ENCODE data around the gene MRTFA. TPM values are rescaled to one million over a fixed set of nuclear protein-coding genes. Genes with fewer than 3 reads are reported as not detected.

MRTFA gene
- total and polyA plus RNA-seq, 2 of the 13 experiments (the other 11 are each of a cell fraction or from before 2014, with no cell fraction given) = 2.4 to 8.2 TPM

DNA sequence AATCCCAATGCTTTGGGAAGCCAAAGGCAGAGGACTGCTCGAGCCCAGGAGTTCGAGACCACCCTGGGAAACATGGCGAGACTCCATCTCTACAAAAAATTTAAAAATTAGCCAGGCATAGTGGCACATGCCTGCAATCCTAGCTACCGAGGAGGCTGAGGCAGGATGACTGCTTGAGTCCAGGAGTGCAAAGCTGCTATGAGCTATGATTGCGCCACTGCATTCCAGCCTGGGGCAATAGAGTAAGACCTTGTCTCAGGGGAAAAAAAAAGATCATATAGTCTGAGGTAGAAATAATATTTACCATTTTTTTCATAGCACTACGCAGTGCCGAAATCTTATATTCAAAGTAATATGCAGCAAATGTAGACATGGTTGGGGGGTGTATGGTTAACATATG lies 47.8 kb downstream of the MRTFA start (continued):
- TF ChIP-seq, protein P1, sequence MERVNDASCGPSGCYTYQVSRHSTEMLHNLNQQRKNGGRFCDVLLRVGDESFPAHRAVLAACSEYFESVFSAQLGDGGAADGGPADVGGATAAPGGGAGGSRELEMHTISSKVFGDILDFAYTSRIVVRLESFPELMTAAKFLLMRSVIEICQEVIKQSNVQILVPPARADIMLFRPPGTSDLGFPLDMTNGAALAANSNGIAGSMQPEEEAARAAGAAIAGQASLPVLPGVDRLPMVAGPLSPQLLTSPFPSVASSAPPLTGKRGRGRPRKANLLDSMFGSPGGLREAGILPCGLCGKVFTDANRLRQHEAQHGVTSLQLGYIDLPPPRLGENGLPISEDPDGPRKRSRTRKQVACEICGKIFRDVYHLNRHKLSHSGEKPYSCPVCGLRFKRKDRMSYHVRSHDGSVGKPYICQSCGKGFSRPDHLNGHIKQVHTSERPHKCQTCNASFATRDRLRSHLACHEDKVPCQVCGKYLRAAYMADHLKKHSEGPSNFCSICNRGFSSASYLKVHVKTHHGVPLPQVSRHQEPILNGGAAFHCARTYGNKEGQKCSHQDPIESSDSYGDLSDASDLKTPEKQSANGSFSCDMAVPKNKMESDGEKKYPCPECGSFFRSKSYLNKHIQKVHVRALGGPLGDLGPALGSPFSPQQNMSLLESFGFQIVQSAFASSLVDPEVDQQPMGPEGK (CRISPR knock-in tag; IDR thresholded peaks at IDR 0.05) = peak; percentile 39; the same call in 1 of the 2 replicates
- TF ChIP-seq, protein P2, sequence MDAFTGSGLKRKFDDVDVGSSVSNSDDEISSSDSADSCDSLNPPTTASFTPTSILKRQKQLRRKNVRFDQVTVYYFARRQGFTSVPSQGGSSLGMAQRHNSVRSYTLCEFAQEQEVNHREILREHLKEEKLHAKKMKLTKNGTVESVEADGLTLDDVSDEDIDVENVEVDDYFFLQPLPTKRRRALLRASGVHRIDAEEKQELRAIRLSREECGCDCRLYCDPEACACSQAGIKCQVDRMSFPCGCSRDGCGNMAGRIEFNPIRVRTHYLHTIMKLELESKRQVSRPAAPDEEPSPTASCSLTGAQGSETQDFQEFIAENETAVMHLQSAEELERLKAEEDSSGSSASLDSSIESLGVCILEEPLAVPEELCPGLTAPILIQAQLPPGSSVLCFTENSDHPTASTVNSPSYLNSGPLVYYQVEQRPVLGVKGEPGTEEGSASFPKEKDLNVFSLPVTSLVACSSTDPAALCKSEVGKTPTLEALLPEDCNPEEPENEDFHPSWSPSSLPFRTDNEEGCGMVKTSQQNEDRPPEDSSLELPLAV (CRISPR knock-in tag; conservative IDR thresholded peaks at IDR 0.05; ENCODE audit: low read depth) = no peak
- no peak for TF ChIP-seq ZNF17 (CRISPR knock-in tag; IDR thresholded peaks at IDR 0.05)
- 0 out of 2 replicates have a peak, but pooled peaks have one; percentile 32 for TF ChIP-seq ZNF124 (CRISPR knock-in tag; IDR thresholded peaks at IDR 0.05)
- TF ChIP-seq, protein P3, sequence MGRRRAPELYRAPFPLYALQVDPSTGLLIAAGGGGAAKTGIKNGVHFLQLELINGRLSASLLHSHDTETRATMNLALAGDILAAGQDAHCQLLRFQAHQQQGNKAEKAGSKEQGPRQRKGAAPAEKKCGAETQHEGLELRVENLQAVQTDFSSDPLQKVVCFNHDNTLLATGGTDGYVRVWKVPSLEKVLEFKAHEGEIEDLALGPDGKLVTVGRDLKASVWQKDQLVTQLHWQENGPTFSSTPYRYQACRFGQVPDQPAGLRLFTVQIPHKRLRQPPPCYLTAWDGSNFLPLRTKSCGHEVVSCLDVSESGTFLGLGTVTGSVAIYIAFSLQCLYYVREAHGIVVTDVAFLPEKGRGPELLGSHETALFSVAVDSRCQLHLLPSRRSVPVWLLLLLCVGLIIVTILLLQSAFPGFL (CRISPR knock-in tag; IDR thresholded peaks at IDR 0.05) = no peak
- TF ChIP-seq RORA (CRISPR knock-in tag; IDR thresholded peaks at IDR 0.05) = no peak
- TF ChIP-seq, protein P4, sequence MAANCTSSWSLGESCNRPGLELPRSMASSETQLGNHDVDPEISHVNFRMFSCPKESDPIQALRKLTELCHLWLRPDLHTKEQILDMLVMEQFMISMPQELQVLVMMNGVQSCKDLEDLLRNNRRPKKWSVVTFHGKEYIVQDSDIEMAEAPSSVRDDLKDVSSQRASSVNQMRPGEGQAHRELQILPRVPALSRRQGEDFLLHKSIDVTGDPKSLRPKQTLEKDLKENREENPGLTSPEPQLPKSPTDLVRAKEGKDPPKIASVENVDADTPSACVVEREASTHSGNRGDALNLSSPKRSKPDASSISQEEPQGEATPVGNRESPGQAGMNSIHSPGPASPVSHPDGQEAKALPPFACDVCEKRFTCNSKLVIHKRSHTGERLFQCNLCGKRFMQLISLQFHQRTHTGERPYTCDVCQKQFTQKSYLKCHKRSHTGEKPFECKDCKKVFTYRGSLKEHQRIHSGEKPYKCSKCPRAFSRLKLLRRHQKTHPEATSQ (CRISPR knock-in tag; IDR thresholded peaks at IDR 0.05; ENCODE audit: borderline replicate concordance) = peak; percentile 65; the same call in 1 of the 2 replicates
- no peak for TF ChIP-seq MAFF (IDR thresholded peaks at IDR 0.05; ENCODE audit: low read depth, low read length)
- no peak for TF ChIP-seq ZNF766 (CRISPR knock-in tag; IDR thresholded peaks at IDR 0.05; ENCODE audit: borderline replicate concordance)
- TF ChIP-seq, protein P5, sequence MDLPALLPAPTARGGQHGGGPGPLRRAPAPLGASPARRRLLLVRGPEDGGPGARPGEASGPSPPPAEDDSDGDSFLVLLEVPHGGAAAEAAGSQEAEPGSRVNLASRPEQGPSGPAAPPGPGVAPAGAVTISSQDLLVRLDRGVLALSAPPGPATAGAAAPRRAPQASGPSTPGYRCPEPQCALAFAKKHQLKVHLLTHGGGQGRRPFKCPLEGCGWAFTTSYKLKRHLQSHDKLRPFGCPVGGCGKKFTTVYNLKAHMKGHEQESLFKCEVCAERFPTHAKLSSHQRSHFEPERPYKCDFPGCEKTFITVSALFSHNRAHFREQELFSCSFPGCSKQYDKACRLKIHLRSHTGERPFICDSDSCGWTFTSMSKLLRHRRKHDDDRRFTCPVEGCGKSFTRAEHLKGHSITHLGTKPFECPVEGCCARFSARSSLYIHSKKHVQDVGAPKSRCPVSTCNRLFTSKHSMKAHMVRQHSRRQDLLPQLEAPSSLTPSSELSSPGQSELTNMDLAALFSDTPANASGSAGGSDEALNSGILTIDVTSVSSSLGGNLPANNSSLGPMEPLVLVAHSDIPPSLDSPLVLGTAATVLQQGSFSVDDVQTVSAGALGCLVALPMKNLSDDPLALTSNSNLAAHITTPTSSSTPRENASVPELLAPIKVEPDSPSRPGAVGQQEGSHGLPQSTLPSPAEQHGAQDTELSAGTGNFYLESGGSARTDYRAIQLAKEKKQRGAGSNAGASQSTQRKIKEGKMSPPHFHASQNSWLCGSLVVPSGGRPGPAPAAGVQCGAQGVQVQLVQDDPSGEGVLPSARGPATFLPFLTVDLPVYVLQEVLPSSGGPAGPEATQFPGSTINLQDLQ (CRISPR knock-in tag; IDR thresholded peaks at IDR 0.05) = no peak
- TF ChIP-seq JDP2 (CRISPR knock-in tag; IDR thresholded peaks at IDR 0.05; ENCODE audit: borderline replicate concordance) = no peak
- TF ChIP-seq ZNF850 (CRISPR knock-in tag; conservative IDR thresholded peaks at IDR 0.05) = no peak
- TF ChIP-seq, protein P6, sequence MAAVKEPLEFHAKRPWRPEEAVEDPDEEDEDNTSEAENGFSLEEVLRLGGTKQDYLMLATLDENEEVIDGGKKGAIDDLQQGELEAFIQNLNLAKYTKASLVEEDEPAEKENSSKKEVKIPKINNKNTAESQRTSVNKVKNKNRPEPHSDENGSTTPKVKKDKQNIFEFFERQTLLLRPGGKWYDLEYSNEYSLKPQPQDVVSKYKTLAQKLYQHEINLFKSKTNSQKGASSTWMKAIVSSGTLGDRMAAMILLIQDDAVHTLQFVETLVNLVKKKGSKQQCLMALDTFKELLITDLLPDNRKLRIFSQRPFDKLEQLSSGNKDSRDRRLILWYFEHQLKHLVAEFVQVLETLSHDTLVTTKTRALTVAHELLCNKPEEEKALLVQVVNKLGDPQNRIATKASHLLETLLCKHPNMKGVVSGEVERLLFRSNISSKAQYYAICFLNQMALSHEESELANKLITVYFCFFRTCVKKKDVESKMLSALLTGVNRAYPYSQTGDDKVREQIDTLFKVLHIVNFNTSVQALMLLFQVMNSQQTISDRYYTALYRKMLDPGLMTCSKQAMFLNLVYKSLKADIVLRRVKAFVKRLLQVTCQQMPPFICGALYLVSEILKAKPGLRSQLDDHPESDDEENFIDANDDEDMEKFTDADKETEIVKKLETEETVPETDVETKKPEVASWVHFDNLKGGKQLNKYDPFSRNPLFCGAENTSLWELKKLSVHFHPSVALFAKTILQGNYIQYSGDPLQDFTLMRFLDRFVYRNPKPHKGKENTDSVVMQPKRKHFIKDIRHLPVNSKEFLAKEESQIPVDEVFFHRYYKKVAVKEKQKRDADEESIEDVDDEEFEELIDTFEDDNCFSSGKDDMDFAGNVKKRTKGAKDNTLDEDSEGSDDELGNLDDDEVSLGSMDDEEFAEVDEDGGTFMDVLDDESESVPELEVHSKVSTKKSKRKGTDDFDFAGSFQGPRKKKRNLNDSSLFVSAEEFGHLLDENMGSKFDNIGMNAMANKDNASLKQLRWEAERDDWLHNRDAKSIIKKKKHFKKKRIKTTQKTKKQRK (IDR thresholded peaks at IDR 0.05; ENCODE audit: low read length) = no peak
- TF ChIP-seq ZSCAN29 (CRISPR knock-in tag; conservative IDR thresholded peaks at IDR 0.05) = no peak
- no peak for TF ChIP-seq ZNF552 (CRISPR knock-in tag; IDR thresholded peaks at IDR 0.05; ENCODE audit: borderline replicate concordance)
- no peak for TF ChIP-seq ZNF839 (CRISPR knock-in tag; IDR thresholded peaks at IDR 0.05; ENCODE audit: borderline replicate concordance)
- TF ChIP-seq ISL2 (CRISPR knock-in tag; IDR thresholded peaks at IDR 0.05) = peak; percentile 64
- TF ChIP-seq CEBPG (CRISPR knock-in tag; IDR thresholded peaks at IDR 0.05) = peak; percentile 99

Measured in HepG2 (cell line).